Endothelial cell of umbilical vein (primary cell): ENCODE data around the gene CCR7. TPM values are rescaled to one million over a fixed set of nuclear protein-coding genes. Genes with fewer than 3 reads are reported as not detected.

Experiments used
- BruUV-seq: library from RNA; stranded (reverse); fragments of 400-500 nt; replicated peaks from 2 replicates; lab custom pipeline; 2021; lab: Mats Ljungman, UMichigan
- CTCF ChIA-PET: fragments of 300-600, 350-600 bp; sonication (Branson Sonifier 250); formaldehyde crosslinking; loops from one replicate; lab custom pipeline; 2021; ENCODE audit warnings: antibody characterized with exemption, inconsistent platforms; lab: Charles Lee
- POLR2A ChIA-PET: fragments of 300-600, 350-600 bp; sonication (Branson Sonifier 250); formaldehyde crosslinking; loops from one replicate; lab custom pipeline; 2021; ENCODE audit warnings: antibody characterized with exemption, inconsistent platforms; lab: Charles Lee
- DNase-seq: peaks from one replicate; pipeline ENCODE4 v3.0.0-alpha.2; 2011; ENCODE audit warnings: low read depth, low spot score
- FAIRE-seq: peaks from 2 replicates; lab custom pipeline; 2011; peaks lifted over from hg19 to GRCh38; lab: Jason Lieb, UNC
- H2AFZ ChIP-seq: 2 replicates; pipeline ENCODE4 v1.6.0; 2012; ENCODE audit warnings: low read depth, low read length, control low read depth, inconsistent platforms
- H3K27ac ChIP-seq: 2 replicates; pipeline ENCODE4 v1.5.1; 2011; ENCODE audit warnings: low read depth, mild to moderate bottlenecking, control low read depth, low read length, moderate library complexity; ENCODE audit not compliant: insufficient read depth
- H3K27me3 ChIP-seq, 2 experiments: 2 replicates each; pipeline versions ENCODE4 v1.6.0 to v1.6.1; 2011; ENCODE audit warnings: low read length in 2 of 2, mixed read lengths in 1 of 2; ENCODE audit not compliant: control insufficient read depth in 2 of 2, insufficient read depth in 2 of 2
- H3K36me3 ChIP-seq, 2 experiments: 2 replicates in 1 of 2; 3 replicates in 1 of 2; pipeline ENCODE4 v1.5.1; 2011; ENCODE audit warnings: low read length in 2 of 2, mild to moderate bottlenecking in 1 of 2, moderate library complexity in 1 of 2; ENCODE audit not compliant: control insufficient read depth in 2 of 2, insufficient read depth in 2 of 2; ENCODE audit errors: extremely low read depth in 1 of 2
- H3K4me1 ChIP-seq: 3 replicates; pipeline ENCODE4 v1.5.1; 2011; ENCODE audit warnings: mild to moderate bottlenecking, low read length; ENCODE audit not compliant: control insufficient read depth, insufficient read depth; ENCODE audit errors: extremely low read depth
- H3K4me2 ChIP-seq: 2 replicates; pipeline ENCODE4 v1.6.1; 2011; ENCODE audit warnings: low read length, control low read depth, mixed read lengths; ENCODE audit not compliant: insufficient read depth
- H3K4me3 ChIP-seq, 3 experiments: fragments of 200-600 bp in 1 of 3; sonication (generic), shearing (Covaris generic) in 1 of 3; replicated peaks in 1 of 3; 2 replicates each; pipeline ENCODE4 v1.5.1; 2011 to 2016; ENCODE audit warnings: control low read depth in 3 of 3, low read length in 3 of 3, mild to moderate bottlenecking in 2 of 3, inconsistent platforms in 1 of 3, low read depth in 1 of 3, moderate library complexity in 1 of 3; ENCODE audit not compliant: insufficient read depth in 1 of 3
- H3K79me2 ChIP-seq: 2 replicates; pipeline ENCODE4 v1.6.0; 2012; ENCODE audit warnings: low read length, inconsistent platforms; ENCODE audit not compliant: control insufficient read depth, insufficient read depth
- H3K9ac ChIP-seq: replicated peaks from 2 replicates; pipeline ENCODE3; 2011; ENCODE audit warnings: low read length, control low read depth; ENCODE audit not compliant: insufficient read depth; ENCODE audit errors: extremely low read depth
- H3K9me1 ChIP-seq: replicated peaks from 3 replicates; pipeline ENCODE4 v1.6.0; 2011; ENCODE audit warnings: mild to moderate bottlenecking, low read length; ENCODE audit not compliant: control insufficient read depth, insufficient read depth; ENCODE audit errors: extremely low read depth
- H3K9me3 ChIP-seq: replicated peaks from 2 replicates; pipeline ENCODE4 v1.5.1; 2012; ENCODE audit warnings: low read length, inconsistent platforms; ENCODE audit not compliant: control insufficient read depth, insufficient read depth
- H4K20me1 ChIP-seq: replicated peaks from 2 replicates; pipeline ENCODE3; 2011; ENCODE audit warnings: mild to moderate bottlenecking, low read length; ENCODE audit not compliant: control insufficient read depth, insufficient read depth; ENCODE audit errors: extremely low read depth
- EZH2 ChIP-seq: IDR thresholded peaks from 2 replicates; pipeline ENCODE4 v1.6.1; 2012; ENCODE audit warnings: borderline replicate concordance, low read depth, mild to moderate bottlenecking, moderate library complexity, low read length, inconsistent platforms; ENCODE audit not compliant: severe bottlenecking
- FOS ChIP-seq: IDR thresholded peaks from 2 replicates; pipeline ENCODE4 v1.6.1; 2011; ENCODE audit warnings: mild to moderate bottlenecking, low read length, moderate library complexity, borderline replicate concordance; ENCODE audit not compliant: insufficient read depth
- GATA2 ChIP-seq: IDR thresholded peaks from 2 replicates; pipeline ENCODE4 v1.7.0; 2011; ENCODE audit warnings: low read depth, mild to moderate bottlenecking, moderate library complexity, mixed read lengths, low read length; ENCODE audit not compliant: insufficient read length, insufficient read depth
- JUN ChIP-seq: IDR thresholded peaks from 2 replicates; pipeline ENCODE4 v1.6.1; 2011; ENCODE audit warnings: borderline replicate concordance, low read depth; ENCODE audit not compliant: insufficient read length, insufficient read depth
- MYC ChIP-seq: IDR thresholded peaks from one replicate; pipeline ENCODE4 v1.6.1; 2011; ENCODE audit warnings: mild to moderate bottlenecking, low read depth, low read length
- POLR2A ChIP-seq: IDR thresholded peaks from 2 replicates; pipeline ENCODE4 v1.6.1; 2012; ENCODE audit warnings: low read depth, mild to moderate bottlenecking, control low read depth, low read length
- POLR2AphosphoS5 ChIP-seq: IDR thresholded peaks from 2 replicates; pipeline ENCODE4 v1.6.1; 2012; ENCODE audit warnings: low read depth, mild to moderate bottlenecking, control low read depth, low read length, moderate library complexity; ENCODE audit not compliant: insufficient read depth
- dilution Hi-C: fragments of 300-500 bp; cut with MboI; formaldehyde crosslinking; loops from one replicate; pipeline ENCODE4 v1.15.0; 2019; ENCODE audit warnings: low sequenced_read_pairs; ENCODE audit not compliant: extremely low pct_ligation_motif_present
- intact Hi-C: fragments of 100-400 bp; cut with micrococcal nuclease; formaldehyde crosslinking; loops from one replicate; pipeline ENCODE4 v1.10.0; 2022
- polyA plus RNA-seq, 4 experiments: library from polyadenylated mRNA; depleted of rRNA in 3 of 4; stranded (reverse) in 3 of 4; unstranded in 1 of 4; fragments of >200 nt; gene quantifications; 2 replicates each; pipeline versions ENCODE4 v1.2.1 to v1.2.3, GENCODE V29; 2011 to 2012; ENCODE audit warnings: missing spikeins in 1 of 4
- total RNA-seq: library from RNA; stranded (reverse); gene quantifications from 2 replicates; pipeline ENCODE4 v1.2.3, GENCODE V29; 2021
- TF ChIP-seq, protein P1 (sequence below), 2 donors: IDR thresholded peaks; 1 replicate in 1 of 2; 2 replicates in 1 of 2; pipeline ENCODE4 v1.5.1; 2011; ENCODE audit warnings: low read length in 2 of 2, mild to moderate bottlenecking in 2 of 2, moderate library complexity in 2 of 2, control low read depth in 1 of 2, inconsistent platforms in 1 of 2, low read depth in 1 of 2; ENCODE audit not compliant: insufficient read depth in 1 of 2; ENCODE audit errors: extremely low read depth in 1 of 2
- TF ChIP-seq, protein P2 (sequence below): IDR thresholded peaks from 2 replicates; pipeline ENCODE4 v1.6.1; 2011; ENCODE audit not compliant: insufficient read depth, insufficient read length

The CCR7 gene
- total and polyA plus RNA-seq, 2 donors (not counting 3 experiments of a cell fraction or from before 2014, with no cell fraction given), result 0.18 TPM; not detected in 1

DNA sequence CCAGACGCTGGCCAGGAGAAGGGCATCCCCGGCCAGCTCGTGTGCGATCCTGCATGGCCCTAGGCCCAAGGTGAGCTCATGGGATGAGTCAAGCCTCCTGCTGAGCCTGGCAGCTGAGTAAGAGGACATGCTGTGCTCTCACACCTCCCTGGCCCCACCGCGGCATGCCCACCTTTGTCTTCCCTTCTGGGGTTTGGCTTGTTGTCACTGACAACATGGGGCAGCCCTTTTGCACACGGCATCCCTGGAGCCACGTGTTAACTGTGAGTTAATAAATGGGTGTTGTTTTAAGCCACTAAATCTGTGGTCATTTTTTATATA is 55.0 kb downstream of the CCR7 start:
- no peak overlapping the region for H3K4me2 ChIP-seq
- no peaks in the 10 kb centered on the region for H3K9me1 ChIP-seq
- H2AFZ ChIP-seq, result no peak overlapping the region
- intact Hi-C loops, result no loop called here
- CTCF ChIA-PET, result interaction anchor here (1.2 to 4.0 kb wide), 3 partner anchors 12 to 49 kb away, joined by 3 to 21 read pairs (median 4); no protein-coding TSS in a partner anchor
- BruUV-seq, result no TSS peak
- dilution Hi-C loops, result no loop called here
- H4K20me1 ChIP-seq, result no peaks in the 10 kb centered on the region
- peaks cover 0 to 18% of the 10 kb centered on the region in 2 experiments for H3K27me3 ChIP-seq
- H3K9ac ChIP-seq, result no peak overlapping the region
- H3K27ac ChIP-seq, result no peak overlapping the region
- DNase-seq (no peak), FAIRE-seq (no peak)
- TF ChIP-seq GATA2, result no peak
- TF ChIP-seq, protein P1, sequence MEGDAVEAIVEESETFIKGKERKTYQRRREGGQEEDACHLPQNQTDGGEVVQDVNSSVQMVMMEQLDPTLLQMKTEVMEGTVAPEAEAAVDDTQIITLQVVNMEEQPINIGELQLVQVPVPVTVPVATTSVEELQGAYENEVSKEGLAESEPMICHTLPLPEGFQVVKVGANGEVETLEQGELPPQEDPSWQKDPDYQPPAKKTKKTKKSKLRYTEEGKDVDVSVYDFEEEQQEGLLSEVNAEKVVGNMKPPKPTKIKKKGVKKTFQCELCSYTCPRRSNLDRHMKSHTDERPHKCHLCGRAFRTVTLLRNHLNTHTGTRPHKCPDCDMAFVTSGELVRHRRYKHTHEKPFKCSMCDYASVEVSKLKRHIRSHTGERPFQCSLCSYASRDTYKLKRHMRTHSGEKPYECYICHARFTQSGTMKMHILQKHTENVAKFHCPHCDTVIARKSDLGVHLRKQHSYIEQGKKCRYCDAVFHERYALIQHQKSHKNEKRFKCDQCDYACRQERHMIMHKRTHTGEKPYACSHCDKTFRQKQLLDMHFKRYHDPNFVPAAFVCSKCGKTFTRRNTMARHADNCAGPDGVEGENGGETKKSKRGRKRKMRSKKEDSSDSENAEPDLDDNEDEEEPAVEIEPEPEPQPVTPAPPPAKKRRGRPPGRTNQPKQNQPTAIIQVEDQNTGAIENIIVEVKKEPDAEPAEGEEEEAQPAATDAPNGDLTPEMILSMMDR (IDR thresholded peaks at IDR 0.05; ENCODE audit: extremely low read depth in 1 of 2, insufficient read depth in 1 of 2, low read depth in 1 of 2, low read length in 2 of 2), result no peak
- no peak for TF ChIP-seq POLR2A
- no peak for TF ChIP-seq MYC
- TF ChIP-seq EZH2, result no peak
- TF ChIP-seq POLR2AphosphoS5, result no peak
- TF ChIP-seq, protein P2, sequence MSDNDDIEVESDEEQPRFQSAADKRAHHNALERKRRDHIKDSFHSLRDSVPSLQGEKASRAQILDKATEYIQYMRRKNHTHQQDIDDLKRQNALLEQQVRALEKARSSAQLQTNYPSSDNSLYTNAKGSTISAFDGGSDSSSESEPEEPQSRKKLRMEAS, result no peak
- TF ChIP-seq JUN, result no peak
- TF ChIP-seq FOS, result no peak
- H3K36me3 ChIP-seq, result no peaks in the 10 kb centered on the region
- H3K4me1 ChIP-seq, result no peaks in the 10 kb centered on the region
- POLR2A ChIA-PET, result no interaction called here
- no peaks in the 10 kb centered on the region for H3K9me3 ChIP-seq
- H3K79me2 ChIP-seq, result no peaks in the 10 kb centered on the region
- no peak overlapping the region for H3K4me3 ChIP-seq
